ENCODE measurements around the gene HOMER2. TPM values are rescaled to one million over a fixed set of nuclear protein-coding genes. Genes with fewer than 3 reads are reported as not detected.

HOMER2 gene
- total and polyA plus RNA-seq, 2 experiments from 2014 or later = 10.8 to 23.9 TPM

DNA sequence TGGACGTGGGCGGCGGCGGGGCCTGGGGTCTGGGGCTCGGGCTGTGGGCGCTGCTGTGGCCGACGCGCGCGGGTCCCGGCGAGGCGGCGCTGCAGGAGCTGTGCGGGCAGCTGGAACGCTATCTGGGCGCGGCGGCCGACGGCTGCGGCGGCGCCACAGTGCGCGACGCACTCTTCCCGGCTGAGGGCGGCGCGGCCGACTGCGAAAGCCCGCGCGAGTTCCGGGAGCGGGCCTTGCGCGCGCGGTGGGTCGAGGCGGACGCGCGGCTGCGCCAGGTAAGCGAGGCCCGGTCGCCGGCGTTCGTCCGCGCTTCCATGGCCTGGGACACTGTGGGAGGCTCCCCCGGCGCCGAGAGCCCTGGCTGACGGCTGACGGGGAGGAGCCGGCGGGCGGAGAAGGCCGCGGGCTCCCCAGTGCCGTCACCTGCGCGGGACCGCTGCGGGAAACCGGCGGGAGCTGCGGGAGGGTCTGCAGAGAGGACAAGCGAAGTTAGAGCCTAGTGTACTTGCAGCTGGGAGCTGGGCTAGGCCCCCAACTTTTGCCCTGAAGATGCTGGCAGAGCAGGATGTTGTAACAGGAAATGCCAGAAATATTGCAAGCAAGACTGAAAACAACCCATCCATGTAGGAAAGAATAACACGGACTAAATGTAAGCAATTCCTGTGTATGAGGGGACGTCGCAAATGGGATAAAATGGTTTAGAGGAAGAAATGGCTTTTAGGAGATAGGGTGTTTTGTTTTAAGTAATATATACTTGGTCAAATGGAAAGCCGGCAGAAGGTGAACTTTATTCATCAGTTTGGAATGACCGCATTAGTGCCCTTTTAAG, 142.2 kb downstream of the HOMER2 start:
- Mint-ChIP-seq H3K4me3 (peak overlapping the region; percentile 92), H3K4me1 (peaks cover 22% of the 10 kb centered on the region), H3K36me3 (ENCODE audit: low read depth) (peaks cover 8% of the 10 kb centered on the region; the same call in 1 of the 3 replicates), H3K27ac (no peak overlapping the region), H3K27me3 (ENCODE audit: insufficient read depth, low read depth, poor library complexity) (no peaks in the 10 kb centered on the region), H3K9me3 (no peaks in the 10 kb centered on the region)
- H3K36me3 ChIP-seq (ENCODE audit: insufficient read depth) = no peaks in the 10 kb centered on the region
- no peak for TF ChIP-seq ZNF114 (CRISPR knock-in tag; IDR thresholded peaks at IDR 0.05)
- no peak for TF ChIP-seq CREB1 (CRISPR knock-in tag; IDR thresholded peaks at IDR 0.05; ENCODE audit: low read depth)
- no peak for TF ChIP-seq EZH2phosphoT487 (IDR thresholded peaks at IDR 0.05; ENCODE audit: unreplicated experiment)
- no peak for TF ChIP-seq EZH2 (IDR thresholded peaks at IDR 0.05; ENCODE audit: low read depth, unreplicated experiment)
- peaks cover 8% of the 10 kb centered on the region; the same call in 1 of the 2 replicates for H4K20me1 ChIP-seq (replicated peaks; ENCODE audit: insufficient read depth)
- ATAC-seq (peak; percentile 10), DNase-seq (ENCODE audit: low spot score) (peak; percentile 60)
- peaks cover 7% of the 10 kb centered on the region; the same call in 1 of the 2 replicates for H3K79me2 ChIP-seq (replicated peaks; ENCODE audit: insufficient read depth)
- H3F3A ChIP-seq (replicated peaks; ENCODE audit: low read depth) = peaks cover 5% of the 10 kb centered on the region; the same call in 1 of the 2 replicates
- H3K27ac ChIP-seq (ENCODE audit: low read depth) = no peak overlapping the region
- peaks cover 18% of the 10 kb centered on the region for H3K4me1 ChIP-seq (ENCODE audit: insufficient read depth)
- H3K27me3 ChIP-seq (ENCODE audit: insufficient read depth) = peaks cover 5% of the 10 kb centered on the region; the same call in 1 of the 2 replicates
- H2AFZ ChIP-seq = peak overlapping the region; percentile 80; the same call in 1 of the 2 replicates
- H3K9me2 ChIP-seq (ENCODE audit: insufficient read depth) = 0 out of 2 replicates have a peak, but pooled peaks cover 2% of the 10 kb centered on the region
- H3K4me3 ChIP-seq = peak overlapping the region; percentile 77
- H3K4me2 ChIP-seq = peak overlapping the region; percentile 90

GRCh38 chr15:82809308-82810060, 143.0 kb downstream of the HOMER2 start, which contains the start of gene WHAMM:
TSS of gene WHAMM (plus strand) at chr15:82809628. CDS start at chr15:82809727, 99 bp downstream.
- Mint-ChIP-seq H3K36me3 (ENCODE audit: low read depth) (peaks cover 8% of the 10 kb centered on the region; the same call in 1 of the 3 replicates), H3K4me3 (peak within 1 kb of the TSS; percentile 92), H3K27me3 (ENCODE audit: insufficient read depth, low read depth, poor library complexity) (no peaks in the 10 kb centered on the region), H3K9me3 (no peaks in the 10 kb centered on the region), H3K4me1 (peaks cover 22% of the 10 kb centered on the region), H3K27ac (no peak within 1 kb of the TSS)
- Histone ChIP-seq H4K20me1 (replicated peaks; ENCODE audit: insufficient read depth) (peaks cover 8% of the 10 kb centered on the region; the same call in 1 of the 2 replicates), H3K36me3 (ENCODE audit: insufficient read depth) (no peaks in the 10 kb centered on the region), H3K27me3 (ENCODE audit: insufficient read depth) (peaks cover 5% of the 10 kb centered on the region; the same call in 1 of the 2 replicates), H3F3A (replicated peaks; ENCODE audit: low read depth) (peaks cover 5% of the 10 kb centered on the region; the same call in 1 of the 2 replicates), H3K4me3 (peak within 1 kb of the TSS; percentile 77), H3K4me1 (ENCODE audit: insufficient read depth) (peaks cover 18% of the 10 kb centered on the region), H3K27ac (ENCODE audit: low read depth) (no peak within 1 kb of the TSS), H3K4me2 (peak within 1 kb of the TSS; percentile 90), H2AFZ (peak within 1 kb of the TSS; percentile 85), H3K9me2 (ENCODE audit: insufficient read depth) (0 out of 2 replicates have a peak, but pooled peaks cover 2% of the 10 kb centered on the region), H3K79me2 (replicated peaks; ENCODE audit: insufficient read depth) (peaks cover 7% of the 10 kb centered on the region; the same call in 1 of the 2 replicates)
- ATAC-seq (peak; percentile 96), DNase-seq (ENCODE audit: low spot score) (peak; percentile 99)
- TF ChIP-seq POLR2AphosphoS5 (IDR thresholded peaks at IDR 0.05; ENCODE audit: low read depth) (peak; percentile 82), EZH2phosphoT487 (IDR thresholded peaks at IDR 0.05; ENCODE audit: unreplicated experiment) (no peak), ZNF114 (CRISPR knock-in tag; IDR thresholded peaks at IDR 0.05) (no peak), EZH2 (IDR thresholded peaks at IDR 0.05; ENCODE audit: low read depth, unreplicated experiment) (no peak), CREB1 (CRISPR knock-in tag; IDR thresholded peaks at IDR 0.05; ENCODE audit: low read depth) (peak; percentile 58; the same call in 1 of the 2 replicates), JUNB (IDR thresholded peaks at IDR 0.05; ENCODE audit: unreplicated experiment) (no peak)
- TF ChIP-seq, protein P1, sequence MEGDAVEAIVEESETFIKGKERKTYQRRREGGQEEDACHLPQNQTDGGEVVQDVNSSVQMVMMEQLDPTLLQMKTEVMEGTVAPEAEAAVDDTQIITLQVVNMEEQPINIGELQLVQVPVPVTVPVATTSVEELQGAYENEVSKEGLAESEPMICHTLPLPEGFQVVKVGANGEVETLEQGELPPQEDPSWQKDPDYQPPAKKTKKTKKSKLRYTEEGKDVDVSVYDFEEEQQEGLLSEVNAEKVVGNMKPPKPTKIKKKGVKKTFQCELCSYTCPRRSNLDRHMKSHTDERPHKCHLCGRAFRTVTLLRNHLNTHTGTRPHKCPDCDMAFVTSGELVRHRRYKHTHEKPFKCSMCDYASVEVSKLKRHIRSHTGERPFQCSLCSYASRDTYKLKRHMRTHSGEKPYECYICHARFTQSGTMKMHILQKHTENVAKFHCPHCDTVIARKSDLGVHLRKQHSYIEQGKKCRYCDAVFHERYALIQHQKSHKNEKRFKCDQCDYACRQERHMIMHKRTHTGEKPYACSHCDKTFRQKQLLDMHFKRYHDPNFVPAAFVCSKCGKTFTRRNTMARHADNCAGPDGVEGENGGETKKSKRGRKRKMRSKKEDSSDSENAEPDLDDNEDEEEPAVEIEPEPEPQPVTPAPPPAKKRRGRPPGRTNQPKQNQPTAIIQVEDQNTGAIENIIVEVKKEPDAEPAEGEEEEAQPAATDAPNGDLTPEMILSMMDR (conservative IDR thresholded peaks at IDR 0.05; ENCODE audit: low read depth in 2 of 2) = peak in 1 of 2 experiments; percentile 20; a peak in 1 of 4 replicates

All from GM23338 (cell line).